ENCODE results near the gene PANK4.

Gene PANK4

GRCh38 chr1:2470290-2471158, 55.9 kb downstream of the PANK4 start:
- no peak for TF ChIP-seq TEAD4 (IDR thresholded peaks at IDR 0.05)
- TF ChIP-seq REST (IDR thresholded peaks at IDR 0.05; ENCODE audit: low read depth): no peak
- no peak for TF ChIP-seq FOXM1 (IDR thresholded peaks at IDR 0.05; ENCODE audit: borderline replicate concordance, low read depth)
- TF ChIP-seq NFIC (IDR thresholded peaks at IDR 0.05): no peak
- no peak for TF ChIP-seq MAX (IDR thresholded peaks at IDR 0.05)

- TF ChIP-seq EGR1 (IDR thresholded peaks at IDR 0.05) (no peak), FOXM1 (IDR thresholded peaks at IDR 0.05; ENCODE audit: borderline replicate concordance, low read depth) (no peak), TAF1 (IDR thresholded peaks at IDR 0.05; ENCODE audit: low read depth) (no peak), RAD21 (IDR thresholded peaks at IDR 0.05; ENCODE audit: low read depth) (no peak), EP300 (IDR thresholded peaks at IDR 0.05; ENCODE audit: borderline replicate concordance) (no peak), USF1 (IDR thresholded peaks at IDR 0.05) (no peak)
Measured at GRCh38 chr1:2469103-2469940, 57.1 kb downstream of the PANK4 start.

GRCh38 chr1:2468540-2468939, 57.9 kb downstream of the PANK4 start:
- no peak for TF ChIP-seq NFIC (IDR thresholded peaks at IDR 0.05)
- TF ChIP-seq ZBTB7A (IDR thresholded peaks at IDR 0.05; ENCODE audit: low read depth): no peak
- TF ChIP-seq MAX (IDR thresholded peaks at IDR 0.05): 0 out of 2 replicates have a peak, but pooled peaks have one; percentile 34

DNA sequence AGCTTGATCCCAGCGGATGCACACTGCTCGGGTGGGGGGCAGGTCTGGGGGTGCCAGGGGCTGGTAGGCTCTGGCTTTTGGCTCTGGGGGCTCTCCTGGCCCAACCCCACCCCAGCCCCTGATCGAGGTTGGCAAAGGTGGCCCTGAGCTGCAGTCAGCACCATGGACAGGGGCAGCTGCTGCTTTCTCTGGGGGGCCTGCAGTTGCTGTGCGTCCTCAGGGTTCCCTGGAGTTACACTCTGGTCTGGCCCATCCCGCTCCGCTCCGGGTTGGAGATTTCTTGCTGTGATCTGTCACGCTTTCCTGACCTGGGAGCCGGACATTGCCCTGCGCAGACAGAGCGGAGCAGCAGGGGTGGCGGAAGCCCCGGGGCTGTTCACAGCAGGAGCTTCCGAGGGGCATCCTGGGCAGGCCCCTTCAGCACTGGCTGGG, 58.3 kb downstream of the PANK4 start:
- TF ChIP-seq CREB1 (IDR thresholded peaks at IDR 0.05; ENCODE audit: low read depth): no peak
- TF ChIP-seq EP300 (IDR thresholded peaks at IDR 0.05; ENCODE audit: borderline replicate concordance): peak; percentile 16; the same call in 1 of the 2 replicates
- TF ChIP-seq EGR1 (IDR thresholded peaks at IDR 0.05): no peak
- 0 out of 2 replicates have a peak, but pooled peaks have one; percentile 11 for TF ChIP-seq RAD21 (IDR thresholded peaks at IDR 0.05; ENCODE audit: low read depth)
- TF ChIP-seq REST (IDR thresholded peaks at IDR 0.05; ENCODE audit: low read depth): peak; percentile 98
- peak; percentile 92 for TF ChIP-seq ZBTB7A (IDR thresholded peaks at IDR 0.05; ENCODE audit: low read depth)
- TF ChIP-seq TAF1 (IDR thresholded peaks at IDR 0.05; ENCODE audit: low read depth): no peak
- no peak for TF ChIP-seq MAX (IDR thresholded peaks at IDR 0.05)
- no peak for TF ChIP-seq FOXM1 (IDR thresholded peaks at IDR 0.05; ENCODE audit: borderline replicate concordance, low read depth)

- TF ChIP-seq REST (IDR thresholded peaks at IDR 0.05; ENCODE audit: low read depth): no peak
- 0 out of 2 replicates have a peak, but pooled peaks have one; percentile 22 for TF ChIP-seq MAX (IDR thresholded peaks at IDR 0.05)
- TF ChIP-seq NFIC (IDR thresholded peaks at IDR 0.05): 0 out of 2 replicates have a peak, but pooled peaks have one; percentile 17
- TF ChIP-seq USF1 (IDR thresholded peaks at IDR 0.05): no peak
Measured at GRCh38 chr1:2466958-2467554, 59.3 kb downstream of the PANK4 start.
